HG02623 (cell line): ENCODE results near the gene ARHGEF25.

ENCODE experiments used
- ATAC-seq: cut with Tn5 transposase; IDR thresholded peaks from one replicate; pipeline ENCODE4 v1.9.1; 2021; ENCODE audit warnings: moderate library complexity; ENCODE audit not compliant: unreplicated experiment

Gene ARHGEF25

GRCh38 chr12:57620936-57621496 is 9.8 kb downstream of the ARHGEF25 start:
- no peak for ATAC-seq

GRCh38 chr12:57621497-57622292 is 10.5 kb downstream of the ARHGEF25 start:
- no peak for ATAC-seq

- ATAC-seq: no peak
These were observed 11.3 kb downstream of the ARHGEF25 start for GRCh38 chr12:57622293-57623245.

- no peak for ATAC-seq
These were observed 12.2 kb downstream of the ARHGEF25 start for GRCh38 chr12:57623385-57623784.

- no peak for ATAC-seq
These were observed 12.7 kb downstream of the ARHGEF25 start for GRCh38 chr12:57623811-57624390.

- no peak for ATAC-seq
These were observed 13.4 kb downstream of the ARHGEF25 start for GRCh38 chr12:57624441-57625220.

- ATAC-seq: no peak
These were observed 14.2 kb downstream of the ARHGEF25 start for GRCh38 chr12:57625261-57626032.

GRCh38 chr12:57626111-57626920 is 15.1 kb downstream of the ARHGEF25 start:
- no peak for ATAC-seq

GRCh38 chr12:57626921-57627445 is 15.7 kb downstream of the ARHGEF25 start:
- ATAC-seq: no peak

GRCh38 chr12:57627501-57628279 is 16.5 kb downstream of the ARHGEF25 start:
- no peak for ATAC-seq

- no peak for ATAC-seq
These were observed 17.3 kb downstream of the ARHGEF25 start for GRCh38 chr12:57628280-57629191.

- ATAC-seq: no peak
These were observed 18.7 kb downstream of the ARHGEF25 start for GRCh38 chr12:57629897-57630471.

GRCh38 chr12:57630891-57631433 is 19.7 kb downstream of the ARHGEF25 start:
- ATAC-seq: no peak

GRCh38 chr12:57631566-57632072 is 20.4 kb downstream of the ARHGEF25 start:
- ATAC-seq: no peak

GRCh38 chr12:57632073-57632957 is 21.1 kb downstream of the ARHGEF25 start:
- ATAC-seq: peak; percentile 12
